T-cell (primary cell): ENCODE data around the gene PITX1. TPM values are rescaled to one million over a fixed set of nuclear protein-coding genes. Genes with fewer than 3 reads are reported as not detected.

Experiments used
- ATAC-seq, 4 experiments: fragments of 200-7000 bp in 3 of 4; fragments of 150-1000 bp in 1 of 4; cut with Tn5 transposase; replicated peaks in 1 of 4; 1 replicate in 3 of 4; 2 replicates in 1 of 4; pipeline ENCODE4 v1.10.0; 2021; ENCODE audit warnings: moderate library complexity in 3 of 4, mild to moderate bottlenecking in 2 of 4, moderate number of reproducible peaks in 1 of 4
- CTCF ChIA-PET, 2 donors: fragments of 300-600 bp; sonication (Branson Sonifier 250); formaldehyde crosslinking; loops; one replicate each; lab custom pipeline; 2022; ENCODE audit warnings: antibody characterized with exemption in 2 of 2; lab: Charles Lee
- POLR2A ChIA-PET, 2 donors: fragments of 300-600 bp; sonication (Branson Sonifier 250); formaldehyde crosslinking; loops; one replicate each; lab custom pipeline; 2022; ENCODE audit warnings: antibody characterized with exemption in 2 of 2; lab: Charles Lee
- DNase-seq, 35 experiments: peaks; one replicate each; pipeline versions ENCODE4 v3.0.0 to v3.0.0-alpha.2; 2013 to 2023
- H3K27ac ChIP-seq: one replicate; pipeline ENCODE4 v1.5.1; 2013; ENCODE audit warnings: low read length
- H3K27me3 ChIP-seq, 2 experiments: replicated peaks in 1 of 2; 1 replicate in 1 of 2; 2 replicates in 1 of 2; pipeline versions ENCODE4 v1.6.1 to v1.7.0; 2013; ENCODE audit warnings: low read length in 1 of 2, mixed read lengths in 1 of 2; ENCODE audit not compliant: control insufficient read depth in 2 of 2, insufficient read depth in 2 of 2; ENCODE audit errors: extremely low read depth in 1 of 2
- H3K36me3 ChIP-seq, 2 donors: 1 replicate in 1 of 2; 2 replicates in 1 of 2; pipeline versions ENCODE4 v1.6.1 to v1.7.0; 2013; ENCODE audit warnings: low read length in 1 of 2; ENCODE audit not compliant: control insufficient read depth in 2 of 2, insufficient read depth in 1 of 2; ENCODE audit errors: extremely low read depth in 1 of 2
- H3K4me1 ChIP-seq, 2 experiments: 1 replicate in 1 of 2; 2 replicates in 1 of 2; pipeline versions ENCODE4 v1.6.1 to v1.7.0; 2013; ENCODE audit warnings: low read length in 2 of 2, mixed read lengths in 1 of 2; ENCODE audit not compliant: insufficient read depth in 2 of 2, control insufficient read depth in 1 of 2; ENCODE audit errors: extremely low read depth in 1 of 2
- H3K4me3 ChIP-seq, 2 donors: 1 replicate in 1 of 2; 2 replicates in 1 of 2; pipeline versions ENCODE4 v1.5.1 to v1.7.0; 2013; ENCODE audit warnings: mild to moderate bottlenecking in 2 of 2, low read length in 1 of 2, moderate library complexity in 1 of 2; ENCODE audit not compliant: control insufficient read depth in 1 of 2; ENCODE audit errors: extremely low read depth in 1 of 2
- H3K9me3 ChIP-seq: 2 replicates; pipeline ENCODE4 v1.7.0; 2013
- H3K27ac Mint-ChIP-seq, 2 donors: one replicate each; pipeline ENCODE4 v1.8.0; 2020 to 2021; ENCODE audit warnings: mild to moderate bottlenecking in 2 of 2, mixed read lengths in 2 of 2
- H3K27me3 Mint-ChIP-seq, 2 donors: one replicate each; pipeline ENCODE4 v1.8.0; 2021 to 2022; ENCODE audit warnings: mixed read lengths in 2 of 2
- H3K36me3 Mint-ChIP-seq: one replicate; pipeline ENCODE4 v1.8.0; 2021; ENCODE audit warnings: mixed read lengths
- H3K4me1 Mint-ChIP-seq, 3 donors: one replicate each; pipeline ENCODE4 v1.8.0; 2020 to 2022; ENCODE audit warnings: mixed read lengths in 3 of 3, mild to moderate bottlenecking in 1 of 3
- H3K4me3 Mint-ChIP-seq, 3 donors: one replicate each; pipeline ENCODE4 v1.8.0; 2020 to 2022; ENCODE audit warnings: mild to moderate bottlenecking in 3 of 3, mixed read lengths in 3 of 3, moderate library complexity in 3 of 3
- H3K9me3 Mint-ChIP-seq, 3 donors: one replicate each; pipeline ENCODE4 v1.8.0; 2020 to 2022; ENCODE audit warnings: mixed read lengths in 3 of 3
- WGBS: methylation state at CpG from one replicate; pipeline ENCODE4 v1.1.5; 2013; ENCODE audit warnings: missing lambda C conversion rate; ENCODE audit not compliant: insufficient coverage; 5-methylcytosine and 5-hydroxymethylcytosine counted together
- total RNA-seq, 35 experiments: library from RNA in 6 of 35; stranded (reverse) in 6 of 35; fragments of 120-200 nt in 1 of 35; gene quantifications; one replicate each; pipeline versions ENCODE4 v1.2.1 to v1.2.4 and lab custom pipeline; 2013 to 2026

Gene PITX1
- total RNA-seq, 5 donors from 2014 or later (not counting 1 experiment from before 2014, with no cell fraction given) = 0.32 to 0.38 TPM; not detected in 3

DNA sequence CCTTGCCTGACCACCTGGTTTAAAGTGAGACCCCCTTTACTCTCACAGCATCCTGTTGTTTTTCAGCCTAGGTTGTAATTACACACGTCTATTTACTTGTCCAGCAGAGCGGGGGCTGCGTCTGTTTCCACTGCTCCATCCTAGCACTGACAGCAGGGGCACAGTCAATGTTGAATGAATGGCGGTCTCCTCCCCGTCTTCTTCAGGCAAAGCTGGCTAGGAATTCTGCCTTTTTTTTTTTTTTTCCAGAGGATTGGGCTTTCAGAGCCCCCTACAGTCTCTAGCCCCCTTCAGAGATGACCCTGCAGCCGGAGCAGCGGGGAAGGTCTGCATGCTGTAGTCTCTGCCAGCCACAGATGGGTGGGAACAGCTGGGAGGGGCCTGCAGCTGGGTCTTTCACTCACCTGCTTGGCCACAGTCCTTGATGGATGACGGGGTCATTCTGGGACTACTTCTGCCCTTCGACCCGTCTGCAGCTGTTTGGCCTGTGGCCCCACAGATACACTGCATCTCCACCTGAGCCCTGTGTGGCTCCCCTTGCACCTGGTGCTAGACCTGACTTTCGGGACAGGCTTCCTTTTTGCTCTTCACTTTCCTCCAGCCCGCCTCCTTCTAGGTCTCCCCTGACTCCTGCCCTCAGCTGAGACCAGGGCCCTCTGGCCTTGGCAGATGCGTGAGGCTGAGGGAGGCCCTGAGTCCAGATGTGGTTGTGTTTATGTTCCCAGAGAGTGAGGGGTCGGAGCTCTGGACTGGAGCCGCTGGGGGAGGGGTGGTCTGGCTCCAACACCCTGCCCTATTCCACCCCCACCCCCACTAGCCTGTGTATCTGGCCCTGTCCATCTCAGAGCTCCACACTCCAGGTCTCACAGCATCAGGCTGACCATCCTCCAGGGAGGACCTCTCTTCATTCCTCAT, 8.0 kb downstream of the PITX1 start:
- no peaks in the 10 kb centered on the region for H3K9me3 Mint-ChIP-seq
- 85% methylated on average over 9 of the region's 15 CpGs for whole genome bisulfite sequencing
- no peak overlapping the region for H3K27ac Mint-ChIP-seq
- no peak overlapping the region for H3K4me3 ChIP-seq
- H3K27ac ChIP-seq = no peak overlapping the region
- DNase-seq (no peak), ATAC-seq (no peak)
- no peaks in the 10 kb centered on the region for H3K36me3 ChIP-seq
- H3K4me3 Mint-ChIP-seq = no peak overlapping the region
- ChIA-PET POLR2A (interaction anchor here in 1 of 2 donors (0.7 kb wide), 1 partner anchor 1104 kb away, joined by 3 read pairs; no protein-coding TSS in a partner anchor), CTCF (no interaction called here)
- peaks cover 0 to 62% of the 10 kb centered on the region in 2 experiments for H3K27me3 ChIP-seq
- H3K9me3 ChIP-seq = no peaks in the 10 kb centered on the region
- peaks cover 0 to 16% of the 10 kb centered on the region in 2 experiments for H3K4me1 ChIP-seq
- H3K27me3 Mint-ChIP-seq = peaks cover 42 to 54% of the 10 kb centered on the region in 2 donors
- H3K36me3 Mint-ChIP-seq = no peaks in the 10 kb centered on the region
- peaks cover 15 to 17% (median 17%) of the 10 kb centered on the region in 3 donors for H3K4me1 Mint-ChIP-seq

- ChIA-PET CTCF (no interaction called here), POLR2A (no interaction called here)
- Histone ChIP-seq H3K27ac (no peak overlapping the region), H3K36me3 (no peaks in the 10 kb centered on the region), H3K9me3 (no peaks in the 10 kb centered on the region), H3K4me3 (no peak overlapping the region), H3K4me1 (peaks cover 0 to 9% of the 10 kb centered on the region in 2 experiments), H3K27me3 (peaks cover 0 to 53% of the 10 kb centered on the region in 2 experiments)
- no peak overlapping the region for H3K27ac Mint-ChIP-seq
- H3K9me3 Mint-ChIP-seq = no peaks in the 10 kb centered on the region
- peaks cover 33 to 45% of the 10 kb centered on the region in 2 donors for H3K27me3 Mint-ChIP-seq
- DNase-seq = no peak
- no peak for ATAC-seq
- H3K4me3 Mint-ChIP-seq = no peak overlapping the region
- 78% methylated on average over 8 of the region's 11 CpGs for WGBS
- no peaks in the 10 kb centered on the region for H3K36me3 Mint-ChIP-seq
- peaks cover 8 to 10% (median 9%) of the 10 kb centered on the region in 3 donors for H3K4me1 Mint-ChIP-seq
Observed at GRCh38 chr5:135024956-135025729, 8.9 kb downstream of the PITX1 start.

- H3K36me3 ChIP-seq = no peaks in the 10 kb centered on the region
- H3K9me3 ChIP-seq = no peaks in the 10 kb centered on the region
- no peak overlapping the region for H3K27ac Mint-ChIP-seq
- H3K4me1 ChIP-seq = no peaks in the 10 kb centered on the region
- H3K4me3 ChIP-seq = no peak overlapping the region
- no peaks in the 10 kb centered on the region for H3K36me3 Mint-ChIP-seq
- POLR2A ChIA-PET = no interaction called here
- ATAC-seq (no peak), DNase-seq (peak in 2 of 35 experiments; percentile 2 to 4)
- H3K27ac ChIP-seq = no peak overlapping the region
- H3K4me3 Mint-ChIP-seq = no peak overlapping the region
- 77% methylated on average over 9 of the region's 16 CpGs for WGBS
- CTCF ChIA-PET = no interaction called here
- H3K27me3 Mint-ChIP-seq = peaks cover 7 to 9% of the 10 kb centered on the region in 2 donors
- no peaks in the 10 kb centered on the region for H3K4me1 Mint-ChIP-seq
- peaks cover 0 to 19% of the 10 kb centered on the region in 2 experiments for H3K27me3 ChIP-seq
- H3K9me3 Mint-ChIP-seq = no peaks in the 10 kb centered on the region
Observed at GRCh38 chr5:135020111-135020895, 13.7 kb downstream of the PITX1 start.

GRCh38 chr5:135019314-135019713, 14.7 kb downstream of the PITX1 start:
- WGBS = 62% methylated on average over 2 of the region's 5 CpGs
- no peak overlapping the region for H3K27ac Mint-ChIP-seq
- ChIA-PET CTCF (no interaction called here), POLR2A (no interaction called here)
- ATAC-seq (no peak), DNase-seq (peak in 1 of 35 experiments; percentile 18)
- Histone ChIP-seq H3K27me3 (peaks cover 0 to 10% of the 10 kb centered on the region in 2 experiments), H3K27ac (no peak overlapping the region), H3K36me3 (no peaks in the 10 kb centered on the region), H3K9me3 (no peaks in the 10 kb centered on the region), H3K4me3 (no peak overlapping the region), H3K4me1 (no peaks in the 10 kb centered on the region)
- H3K4me1 Mint-ChIP-seq = no peaks in the 10 kb centered on the region
- no peak overlapping the region for H3K4me3 Mint-ChIP-seq
- H3K36me3 Mint-ChIP-seq = no peaks in the 10 kb centered on the region
- H3K9me3 Mint-ChIP-seq = no peaks in the 10 kb centered on the region
- H3K27me3 Mint-ChIP-seq = peaks cover 3 to 11% of the 10 kb centered on the region in 2 donors

DNA sequence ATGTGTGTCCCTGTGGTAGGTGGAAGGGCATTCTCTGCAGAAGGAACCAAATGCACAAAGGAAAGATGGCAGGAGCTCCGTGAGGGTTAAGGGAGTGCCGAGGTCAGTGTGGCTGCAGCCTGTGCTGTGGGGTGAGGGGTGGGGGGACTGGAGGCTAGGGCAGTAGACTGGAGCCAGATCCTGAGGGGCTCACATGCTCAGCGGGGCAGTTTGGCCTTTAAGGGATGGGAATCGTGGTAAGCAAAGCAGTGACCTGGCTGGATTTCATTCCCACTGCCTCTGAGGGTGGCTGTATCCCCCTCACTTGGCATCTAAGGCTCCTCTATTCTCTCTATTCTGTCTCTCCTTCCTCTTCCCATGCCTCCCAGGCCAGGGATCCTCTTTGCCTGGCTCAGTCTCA, 15.6 kb downstream of the PITX1 start:
- no peaks in the 10 kb centered on the region for H3K4me1 ChIP-seq
- H3K4me3 ChIP-seq = no peak overlapping the region
- no peak overlapping the region for H3K27ac ChIP-seq
- H3K4me3 Mint-ChIP-seq = no peak overlapping the region
- ChIA-PET POLR2A (no interaction called here), CTCF (no interaction called here)
- WGBS = 82% methylated on average over 2 of the region's 4 CpGs
- no peaks in the 10 kb centered on the region for H3K9me3 ChIP-seq
- no peak overlapping the region for H3K27ac Mint-ChIP-seq
- no peaks in the 10 kb centered on the region for H3K36me3 Mint-ChIP-seq
- peaks cover 3 to 11% of the 10 kb centered on the region in 2 donors for H3K27me3 Mint-ChIP-seq
- ATAC-seq (no peak), DNase-seq (no peak)
- no peaks in the 10 kb centered on the region for H3K9me3 Mint-ChIP-seq
- no peaks in the 10 kb centered on the region for H3K36me3 ChIP-seq
- H3K4me1 Mint-ChIP-seq = no peaks in the 10 kb centered on the region
- peaks cover 0 to 7% of the 10 kb centered on the region in 2 experiments for H3K27me3 ChIP-seq
